Measurements from ENCODE around the gene SUGCT. TPM values are rescaled to one million over a fixed set of nuclear protein-coding genes. Genes with fewer than 3 reads are reported as not detected.

SUGCT gene
- total RNA-seq, 1 donor from 2014 or later = 11.9 TPM

DNA sequence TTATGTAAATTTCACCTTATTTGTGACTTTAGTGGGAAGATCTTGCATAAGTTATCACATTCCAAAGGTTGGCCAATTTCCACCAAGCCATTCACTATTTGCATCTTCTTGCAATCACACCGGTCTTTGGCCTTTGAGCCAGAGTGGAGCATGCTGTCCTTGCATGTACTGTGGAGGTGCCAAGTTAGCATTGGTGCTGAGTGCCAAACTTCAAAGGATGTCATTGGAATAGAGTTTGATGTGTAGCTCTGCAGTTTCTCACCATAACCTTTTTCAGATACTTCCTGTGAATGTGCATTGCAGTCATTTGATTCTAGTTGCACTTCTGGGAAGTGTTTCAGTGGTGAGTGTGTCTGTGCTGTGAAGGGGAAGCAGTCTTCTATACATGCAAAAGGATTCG is 620.6 kb downstream of the SUGCT start:
- Mint-ChIP-seq H3K4me1 (ENCODE audit: unreplicated experiment) (peaks cover 38% of the 10 kb centered on the region), H3K4me3 (ENCODE audit: unreplicated experiment) (no peak overlapping the region), H3K9me3 (ENCODE audit: unreplicated experiment) (no peaks in the 10 kb centered on the region), H3K27ac (ENCODE audit: unreplicated experiment) (no peak overlapping the region), H3K27me3 (ENCODE audit: unreplicated experiment) (no peaks in the 10 kb centered on the region), H3K36me3 (ENCODE audit: unreplicated experiment) (no peaks in the 10 kb centered on the region)
- DNase-seq (ENCODE audit: extremely low spot score, unreplicated experiment) = no peak
- TF ChIP-seq, protein P1, sequence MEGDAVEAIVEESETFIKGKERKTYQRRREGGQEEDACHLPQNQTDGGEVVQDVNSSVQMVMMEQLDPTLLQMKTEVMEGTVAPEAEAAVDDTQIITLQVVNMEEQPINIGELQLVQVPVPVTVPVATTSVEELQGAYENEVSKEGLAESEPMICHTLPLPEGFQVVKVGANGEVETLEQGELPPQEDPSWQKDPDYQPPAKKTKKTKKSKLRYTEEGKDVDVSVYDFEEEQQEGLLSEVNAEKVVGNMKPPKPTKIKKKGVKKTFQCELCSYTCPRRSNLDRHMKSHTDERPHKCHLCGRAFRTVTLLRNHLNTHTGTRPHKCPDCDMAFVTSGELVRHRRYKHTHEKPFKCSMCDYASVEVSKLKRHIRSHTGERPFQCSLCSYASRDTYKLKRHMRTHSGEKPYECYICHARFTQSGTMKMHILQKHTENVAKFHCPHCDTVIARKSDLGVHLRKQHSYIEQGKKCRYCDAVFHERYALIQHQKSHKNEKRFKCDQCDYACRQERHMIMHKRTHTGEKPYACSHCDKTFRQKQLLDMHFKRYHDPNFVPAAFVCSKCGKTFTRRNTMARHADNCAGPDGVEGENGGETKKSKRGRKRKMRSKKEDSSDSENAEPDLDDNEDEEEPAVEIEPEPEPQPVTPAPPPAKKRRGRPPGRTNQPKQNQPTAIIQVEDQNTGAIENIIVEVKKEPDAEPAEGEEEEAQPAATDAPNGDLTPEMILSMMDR (IDR thresholded peaks at IDR 0.05) = no peak

DNA sequence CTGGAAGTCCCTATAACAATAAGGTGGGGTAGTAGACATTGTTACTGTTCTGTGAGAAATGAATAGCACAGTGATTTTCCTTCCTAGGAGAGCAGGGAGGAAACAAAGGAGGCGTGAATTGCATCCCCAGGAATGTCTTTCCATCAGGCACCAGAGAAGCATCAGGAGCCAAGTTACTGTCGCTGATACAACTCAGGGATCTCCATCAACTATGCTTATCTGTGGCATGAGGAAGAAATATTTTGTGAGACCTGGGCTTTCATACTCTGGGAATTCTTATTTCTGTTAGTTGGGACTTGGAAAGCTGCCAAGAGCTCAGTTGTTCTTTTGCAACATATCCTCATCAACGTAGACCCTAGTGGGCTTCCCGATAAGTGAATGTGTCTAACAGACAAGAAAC is 622.3 kb downstream of the SUGCT start:
- Mint-ChIP-seq H3K4me3 (ENCODE audit: unreplicated experiment) (no peak overlapping the region), H3K27me3 (ENCODE audit: unreplicated experiment) (no peaks in the 10 kb centered on the region), H3K4me1 (ENCODE audit: unreplicated experiment) (peaks cover 38% of the 10 kb centered on the region), H3K36me3 (ENCODE audit: unreplicated experiment) (no peaks in the 10 kb centered on the region), H3K9me3 (ENCODE audit: unreplicated experiment) (no peaks in the 10 kb centered on the region), H3K27ac (ENCODE audit: unreplicated experiment) (no peak overlapping the region)
- TF ChIP-seq, protein P1 (IDR thresholded peaks at IDR 0.05) = no peak
- DNase-seq (ENCODE audit: extremely low spot score, unreplicated experiment) = no peak

DNA sequence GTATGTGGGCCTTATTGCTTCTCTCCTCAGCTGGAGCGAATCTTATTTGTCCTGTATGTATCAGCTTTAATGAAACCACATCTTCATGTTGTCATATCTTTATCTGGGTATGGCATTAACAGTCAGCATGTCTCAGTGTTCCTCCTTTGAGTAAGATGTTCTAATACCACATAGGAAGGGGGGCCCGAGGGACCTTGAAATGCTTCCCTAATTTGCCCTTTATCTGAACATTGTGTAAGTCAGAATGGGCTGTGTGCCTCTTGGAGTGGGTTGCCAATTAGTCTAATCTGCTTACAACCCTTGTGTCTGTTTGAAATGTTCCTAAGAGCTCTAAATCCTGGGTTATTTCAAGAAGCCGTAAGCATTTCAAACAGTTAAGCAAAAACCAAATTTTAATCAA is 623.8 kb downstream of the SUGCT start:
- Mint-ChIP-seq H3K4me1 (ENCODE audit: unreplicated experiment) (peaks cover 38% of the 10 kb centered on the region), H3K27ac (ENCODE audit: unreplicated experiment) (no peak overlapping the region), H3K4me3 (ENCODE audit: unreplicated experiment) (no peak overlapping the region), H3K27me3 (ENCODE audit: unreplicated experiment) (no peaks in the 10 kb centered on the region), H3K9me3 (ENCODE audit: unreplicated experiment) (no peaks in the 10 kb centered on the region), H3K36me3 (ENCODE audit: unreplicated experiment) (no peaks in the 10 kb centered on the region)
- no peak for DNase-seq (ENCODE audit: extremely low spot score, unreplicated experiment)
- TF ChIP-seq, protein P1 (IDR thresholded peaks at IDR 0.05) = no peak

DNA sequence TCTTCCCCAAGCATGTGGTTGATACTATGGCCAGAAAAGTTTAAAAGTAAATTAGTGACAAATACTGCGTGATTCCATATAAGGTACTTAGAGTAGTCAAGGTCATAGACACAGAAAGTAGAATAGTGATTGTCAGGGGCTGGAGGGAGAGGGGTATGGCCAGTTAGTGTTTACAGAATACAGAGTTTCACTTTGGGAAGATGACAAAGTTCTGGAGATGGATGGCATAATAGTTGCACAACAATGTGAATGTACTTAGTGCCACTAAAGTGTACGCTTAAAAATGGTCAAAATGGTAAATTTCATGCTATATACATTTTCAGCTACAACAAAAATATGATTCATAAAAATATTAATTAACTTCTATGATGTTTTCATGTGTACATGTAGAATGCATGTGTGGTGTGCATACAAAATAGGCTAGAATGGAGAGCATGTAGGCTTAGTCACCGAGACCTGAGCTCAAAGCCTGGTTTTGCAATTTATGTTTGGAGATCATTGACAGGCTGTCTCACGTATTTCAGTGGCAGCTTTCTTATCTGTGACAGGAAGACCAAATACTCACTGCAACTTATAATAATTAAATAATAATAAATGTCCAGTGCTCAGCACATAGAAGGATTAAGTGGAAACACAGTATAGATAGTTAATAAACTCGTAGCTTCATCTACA is 625.6 kb downstream of the SUGCT start:
- TF ChIP-seq, protein P1 (IDR thresholded peaks at IDR 0.05) = no peak
- H3K9me3 Mint-ChIP-seq (ENCODE audit: unreplicated experiment) = no peaks in the 10 kb centered on the region
- no peaks in the 10 kb centered on the region for H3K36me3 Mint-ChIP-seq (ENCODE audit: unreplicated experiment)
- no peak for DNase-seq (ENCODE audit: extremely low spot score, unreplicated experiment)
- no peak overlapping the region for H3K4me3 Mint-ChIP-seq (ENCODE audit: unreplicated experiment)
- no peak overlapping the region for H3K27ac Mint-ChIP-seq (ENCODE audit: unreplicated experiment)
- H3K27me3 Mint-ChIP-seq (ENCODE audit: unreplicated experiment) = no peaks in the 10 kb centered on the region
- H3K4me1 Mint-ChIP-seq (ENCODE audit: unreplicated experiment) = peaks cover 43% of the 10 kb centered on the region

DNA sequence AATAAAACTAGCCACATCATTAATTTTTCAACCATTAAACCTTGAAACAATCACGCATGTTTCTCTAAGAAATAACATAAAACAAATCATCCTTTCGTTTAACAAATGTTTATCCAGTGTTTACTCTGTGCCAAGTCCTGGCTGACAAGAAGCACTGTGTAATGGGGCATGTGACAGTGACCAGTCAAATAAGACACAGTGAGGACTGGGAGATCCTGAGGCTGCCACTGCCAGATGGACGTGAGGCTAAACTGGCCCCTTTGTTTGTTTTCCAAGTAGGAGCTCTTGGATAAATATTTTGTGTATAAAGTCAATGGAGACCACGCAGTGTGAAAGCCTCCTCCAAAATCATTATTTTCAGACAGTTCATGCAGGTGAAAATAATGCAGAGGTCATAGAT is 626.2 kb downstream of the SUGCT start:
- peaks cover 43% of the 10 kb centered on the region for H3K4me1 Mint-ChIP-seq (ENCODE audit: unreplicated experiment)
- no peaks in the 10 kb centered on the region for H3K9me3 Mint-ChIP-seq (ENCODE audit: unreplicated experiment)
- no peak overlapping the region for H3K27ac Mint-ChIP-seq (ENCODE audit: unreplicated experiment)
- DNase-seq (ENCODE audit: extremely low spot score, unreplicated experiment) = no peak
- TF ChIP-seq, protein P1 (IDR thresholded peaks at IDR 0.05) = no peak
- no peak overlapping the region for H3K4me3 Mint-ChIP-seq (ENCODE audit: unreplicated experiment)
- H3K27me3 Mint-ChIP-seq (ENCODE audit: unreplicated experiment) = no peaks in the 10 kb centered on the region
- no peaks in the 10 kb centered on the region for H3K36me3 Mint-ChIP-seq (ENCODE audit: unreplicated experiment)

All from osteocyte (in vitro differentiated cells).